Measurements from ENCODE around the gene FGD4.
A peak's percentile ranks its signal among the peaks of the same experiment; 100 is the strongest.

FGD4 gene

GRCh38 chr12:32596030-32596429 lies 196.7 kb downstream of the FGD4 start:
- Mint-ChIP-seq H3K4me3 (no peak overlapping the region), H3K27ac (no peak overlapping the region), H3K27me3 (ENCODE audit: low read depth) (no peaks in the 10 kb centered on the region)

GRCh38 chr12:32598688-32599087 lies 199.3 kb downstream of the FGD4 start:
- Mint-ChIP-seq H3K27ac (no peak overlapping the region), H3K27me3 (ENCODE audit: low read depth) (no peaks in the 10 kb centered on the region), H3K9me3 (no peaks in the 10 kb centered on the region), H3K36me3 (ENCODE audit: low read depth) (peaks cover 4% of the 10 kb centered on the region), H3K4me1 (no peaks in the 10 kb centered on the region), H3K4me3 (no peak overlapping the region)
- TF ChIP-seq CTCF (IDR thresholded peaks at IDR 0.05; ENCODE audit: unreplicated experiment in 3 of 3): no peak

More at GRCh38 chr12:32596030-32596429, 196.7 kb downstream of the FGD4 start:
- no peaks in the 10 kb centered on the region for H3K4me1 Mint-ChIP-seq
- no peaks in the 10 kb centered on the region for H3K9me3 Mint-ChIP-seq
- TF ChIP-seq CTCF (IDR thresholded peaks at IDR 0.05; ENCODE audit: unreplicated experiment in 3 of 3): no peak
- no peaks in the 10 kb centered on the region for H3K36me3 Mint-ChIP-seq (ENCODE audit: low read depth)

- no peak overlapping the region for H3K4me3 Mint-ChIP-seq
- H3K4me1 Mint-ChIP-seq: peaks cover 7% of the 10 kb centered on the region
- no peaks in the 10 kb centered on the region for H3K9me3 Mint-ChIP-seq
- H3K27me3 Mint-ChIP-seq (ENCODE audit: low read depth): no peaks in the 10 kb centered on the region
- H3K27ac Mint-ChIP-seq: no peak overlapping the region
- TF ChIP-seq CTCF (IDR thresholded peaks at IDR 0.05; ENCODE audit: unreplicated experiment in 3 of 3): no peak
- peaks cover 4% of the 10 kb centered on the region for H3K36me3 Mint-ChIP-seq (ENCODE audit: low read depth)
These were observed 201.3 kb downstream of the FGD4 start for GRCh38 chr12:32600681-32601080.

- Mint-ChIP-seq H3K9me3 (no peaks in the 10 kb centered on the region), H3K4me3 (no peak overlapping the region), H3K27ac (no peak overlapping the region), H3K27me3 (ENCODE audit: low read depth) (no peaks in the 10 kb centered on the region), H3K4me1 (peaks cover 12% of the 10 kb centered on the region), H3K36me3 (ENCODE audit: low read depth) (peaks cover 4% of the 10 kb centered on the region)
- TF ChIP-seq CTCF (IDR thresholded peaks at IDR 0.05; ENCODE audit: unreplicated experiment in 3 of 3): no peak
These were observed 203.7 kb downstream of the FGD4 start for GRCh38 chr12:32603071-32603470.

GRCh38 chr12:32603858-32604257 lies 204.5 kb downstream of the FGD4 start:
- H3K9me3 Mint-ChIP-seq: no peaks in the 10 kb centered on the region
- peaks cover 12% of the 10 kb centered on the region for H3K4me1 Mint-ChIP-seq
- no peak overlapping the region for H3K4me3 Mint-ChIP-seq
- TF ChIP-seq CTCF (IDR thresholded peaks at IDR 0.05; ENCODE audit: unreplicated experiment in 3 of 3): no peak
- no peaks in the 10 kb centered on the region for H3K27me3 Mint-ChIP-seq (ENCODE audit: low read depth)
- H3K36me3 Mint-ChIP-seq (ENCODE audit: low read depth): peaks cover 4% of the 10 kb centered on the region
- no peak overlapping the region for H3K27ac Mint-ChIP-seq

- Mint-ChIP-seq H3K9me3 (no peaks in the 10 kb centered on the region), H3K4me3 (no peak overlapping the region), H3K27ac (peak overlapping the region in 2 of 3 experiments; percentile 58 to 77), H3K36me3 (ENCODE audit: low read depth) (peaks cover 7% of the 10 kb centered on the region), H3K4me1 (peaks cover 12% of the 10 kb centered on the region), H3K27me3 (ENCODE audit: low read depth) (no peaks in the 10 kb centered on the region)
- no peak for TF ChIP-seq CTCF (IDR thresholded peaks at IDR 0.05; ENCODE audit: unreplicated experiment in 3 of 3)
These were observed 205.2 kb downstream of the FGD4 start for GRCh38 chr12:32604565-32604964.

All from nephron (organoid).